Pancreas (tissue), 10 donors: ENCODE results near the gene SLCO2B1. TPM values are rescaled to one million over a fixed set of nuclear protein-coding genes. Genes with fewer than 3 reads are reported as not detected.
A peak's percentile ranks its signal among the peaks of the same experiment; 100 is the strongest.

Experiments used
- ATAC-seq, 4 donors: fragments of 200-7000 bp; cut with Tn5 transposase; one replicate each; pipeline versions ENCODE4 v1.8.0 to v1.9.1; 2020; ENCODE audit warnings: mild to moderate bottlenecking in 4 of 4, moderate library complexity in 4 of 4
- DNase-seq, 6 donors: peaks; one replicate each; pipeline ENCODE4 v3.0.0-alpha.2; 2020
- FAIRE-seq: peaks from 2 replicates; lab custom pipeline; 2012; peaks lifted over from hg19 to GRCh38; lab: Jason Lieb, UNC
- H3K27ac ChIP-seq, 4 donors: fragments of 200-600 bp; sonication (generic); 1 replicate in 3 of 4; 2 replicates in 1 of 4; pipeline versions ENCODE4 v1.5.0 to v1.8.0; 2020
- H3K27me3 ChIP-seq, 4 donors: fragments of 200-600 bp; one replicate each; pipeline ENCODE4 v1.8.0; 2021
- H3K36me3 ChIP-seq, 3 donors: fragments of 200-600 bp; sonication (generic) in 1 of 3; one replicate each; pipeline versions ENCODE4 v1.5.0 to v1.8.0; 2020 to 2021
- H3K4me1 ChIP-seq, 3 donors: fragments of 200-600 bp; one replicate each; pipeline ENCODE4 v1.8.0; 2021
- H3K4me3 ChIP-seq, 4 donors: fragments of 200-600 bp; sonication (generic) in 2 of 4; one replicate each; pipeline versions ENCODE4 v1.5.0 to v1.8.0; 2020 to 2021
- H3K9me3 ChIP-seq, 4 donors: fragments of 200-600 bp; one replicate each; pipeline ENCODE4 v1.8.0; 2021
- CTCF ChIP-seq, 4 donors: fragments of 200-600 bp; sonication (generic) in 3 of 4; IDR thresholded peaks; one replicate each; pipeline versions ENCODE4 v1.5.0 to v1.8.0; 2021; ENCODE audit warnings: antibody characterized with exemption in 4 of 4
- WGBS, 2 donors: extraction: QIAGEN DNeasy Blood & Tissue Kit; methylation state at CpG; one replicate each; pipeline ENCODE4 v1.1.7; 2013; 5-methylcytosine and 5-hydroxymethylcytosine counted together
- intact Hi-C, 3 donors: fragments of 100-400 bp; cut with DNase I; formaldehyde crosslinking; loops; one replicate each; pipeline versions ENCODE4 v1.11.1 to v1.14.2; 2022
- polyA plus RNA-seq, 2 donors: library from polyadenylated mRNA; stranded (reverse); fragments of 200-250 nt; gene quantifications; one replicate each; pipeline ENCODE4 v1.2.3, GENCODE V29; 2013
- total RNA-seq, 6 donors: library from RNA; stranded (reverse); fragmentation: NEBNext Ultra II Directional in 4 of 6; extraction: Animal tissue kit (Norgen Biotek cat#: 25700) in 4 of 6; gene quantifications; one replicate each; pipeline versions ENCODE4 v1.2.1 to v1.2.4, GENCODE V29; 2021 to 2023
- donor health status: healthy with polysubstance abuse.
- donor health status: DM: no; HTN: no; CAD: no; lungs with moderate emphysema.
- donor health status: DM: no; HTN: no; CAD: no.
- donor health status: control.
- donor health status: control.
- donor health status: Bipolar disorder and iron deficiency.
- donor health status: DM: yes; HTN: yes; CAD: no.
- donor health status: DM: no; HTN: no; CAD: no.
- donor health status: DM: no; HTN: no; CAD: no.
- donor health status: DM: yes; HTN: yes; CAD: no.

The SLCO2B1 gene
- total and polyA plus RNA-seq, 8 donors = 3.6 to 71.4 (median 25.9) TPM

- Histone ChIP-seq H3K27me3 (no peaks in the 10 kb centered on the region), H3K27ac (no peak overlapping the region), H3K36me3 (no peaks in the 10 kb centered on the region), H3K4me3 (no peak overlapping the region), H3K9me3 (no peaks in the 10 kb centered on the region), H3K4me1 (peaks cover 0 to 4% (median 0%) of the 10 kb centered on the region in 3 donors)
- ATAC-seq (no peak), FAIRE-seq (no peak), DNase-seq (no peak)
- TF ChIP-seq CTCF (IDR thresholded peaks at IDR 0.05) = peak in 1 of 4 donors; percentile 10
- 36 to 37% methylated on average over 3 of the region's 3 CpGs for WGBS, 2 donors
- intact Hi-C loops = loop anchor here in 2 of 3 donors (5.0 kb wide), 3 partner anchors 53 to 103 kb away; no protein-coding TSS in a partner anchor
Measured at GRCh38 chr11:75144716-75145014, 6.2 kb upstream of the SLCO2B1 start.

DNA sequence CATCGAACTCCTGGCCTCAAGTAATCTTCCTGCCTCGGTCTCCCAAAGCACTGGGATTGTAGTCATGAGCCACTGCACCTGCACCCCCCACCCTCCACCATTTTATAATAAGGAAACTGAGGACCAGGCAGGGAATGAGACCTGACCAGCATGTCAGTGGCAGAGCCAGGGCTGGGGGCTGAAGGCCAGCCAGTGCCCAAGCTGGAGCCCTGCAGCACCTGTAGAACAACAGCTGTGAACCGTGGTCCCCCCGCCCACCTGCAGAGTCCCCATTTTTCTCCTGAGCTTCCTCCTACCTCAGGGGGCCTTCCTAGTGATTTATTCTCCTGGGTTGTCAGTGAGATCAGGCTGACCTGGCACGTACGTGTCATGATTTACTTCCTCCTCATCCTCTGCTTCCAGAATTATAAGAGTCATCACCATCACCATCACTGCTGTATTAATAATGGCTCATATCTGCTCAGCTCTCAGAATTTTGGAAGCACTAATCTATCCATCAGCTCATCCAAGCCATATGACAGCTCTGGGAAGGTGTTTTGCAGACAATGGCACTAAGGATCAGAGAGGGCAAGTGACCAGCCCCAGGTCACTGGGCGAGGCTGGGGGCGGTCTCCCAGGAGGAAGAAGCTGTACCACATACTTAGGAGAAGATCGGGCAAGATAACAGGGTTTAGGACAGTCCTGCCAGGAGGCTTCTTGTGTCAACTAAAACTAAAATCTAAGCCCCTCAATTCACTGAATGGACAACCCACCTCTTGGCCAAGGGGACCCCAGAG lies 5.5 kb upstream of the SLCO2B1 start:
- DNase-seq (no peak), FAIRE-seq (no peak), ATAC-seq (no peak)
- Histone ChIP-seq H3K4me3 (no peak overlapping the region), H3K4me1 (peaks cover 0 to 8% (median 0%) of the 10 kb centered on the region in 3 donors), H3K27me3 (no peaks in the 10 kb centered on the region), H3K36me3 (no peaks in the 10 kb centered on the region), H3K27ac (no peak overlapping the region), H3K9me3 (no peaks in the 10 kb centered on the region)
- TF ChIP-seq CTCF (IDR thresholded peaks at IDR 0.05) = no peak
- intact Hi-C loops = loop anchor here in 1 of 3 donors (5.0 kb wide), 1 partner anchor 52 kb away; no protein-coding TSS in a partner anchor
- WGBS, 2 donors = 67 to 71% methylated on average over 9 of the region's 9 CpGs

GRCh38 chr11:75145972-75146519 lies 4.9 kb upstream of the SLCO2B1 start:
- no peaks in the 10 kb centered on the region for H3K9me3 ChIP-seq
- WGBS, 2 donors = 46 to 57% methylated on average over 6 of the region's 6 CpGs
- no peaks in the 10 kb centered on the region for H3K36me3 ChIP-seq
- DNase-seq = no peak
- no peak overlapping the region for H3K27ac ChIP-seq
- ATAC-seq = no peak
- peaks cover 0 to 10% (median 4%) of the 10 kb centered on the region in 3 donors for H3K4me1 ChIP-seq
- no peak for TF ChIP-seq CTCF (IDR thresholded peaks at IDR 0.05)
- no peak overlapping the region for H3K4me3 ChIP-seq
- FAIRE-seq = no peak
- no peaks in the 10 kb centered on the region for H3K27me3 ChIP-seq
- intact Hi-C loops = loop anchor here in 1 of 3 donors (5.0 kb wide), 1 partner anchor 51 kb away; no protein-coding TSS in a partner anchor

DNA sequence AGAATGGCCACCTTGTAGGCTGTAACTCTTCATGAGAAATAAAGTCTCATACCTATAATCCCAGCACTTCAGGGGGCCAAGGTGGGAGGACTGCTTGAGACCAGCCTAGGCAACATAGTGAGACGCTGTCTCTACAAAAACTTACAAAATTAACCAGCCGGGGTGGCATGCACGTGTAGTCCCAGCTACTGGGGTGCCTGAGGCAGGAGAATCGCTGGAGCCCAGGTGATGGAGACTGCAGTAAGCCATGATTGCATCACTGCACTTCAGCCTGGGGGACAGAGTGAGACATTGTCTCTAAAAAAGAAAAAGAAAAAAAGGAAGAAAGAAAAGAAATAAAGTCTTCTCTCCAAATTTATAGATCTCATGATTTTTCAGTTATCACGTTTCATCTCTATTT lies 4.2 kb upstream of the SLCO2B1 start:
- intact Hi-C loops = loop anchor here in 1 of 3 donors (5.0 kb wide), 1 partner anchor 51 kb away; no protein-coding TSS in a partner anchor
- no peaks in the 10 kb centered on the region for H3K36me3 ChIP-seq
- H3K4me3 ChIP-seq = no peak overlapping the region
- 78 to 82% methylated on average over 5 of the region's 5 CpGs for WGBS, 2 donors
- ATAC-seq = no peak
- H3K4me1 ChIP-seq = peaks cover 0 to 10% (median 4%) of the 10 kb centered on the region in 3 donors
- no peak for DNase-seq
- H3K9me3 ChIP-seq = no peaks in the 10 kb centered on the region
- no peak for TF ChIP-seq CTCF (IDR thresholded peaks at IDR 0.05)
- H3K27ac ChIP-seq = no peak overlapping the region
- no peak for FAIRE-seq
- H3K27me3 ChIP-seq = no peaks in the 10 kb centered on the region
